Activated CD8-positive, alpha-beta T cell treated with anti-CD3 and anti-CD28 coated beads, Interleukin-2, amount 10 ng/mL, durations not matched to agents 7 days and 5 days (primary cell): ENCODE measurements around the gene GRIA1. TPM values are rescaled to one million over a fixed set of nuclear protein-coding genes. Genes with fewer than 3 reads are reported as not detected.

ENCODE experiments used
- ATAC-seq: fragments of 150-1000 bp; cut with Tn5 transposase; one replicate; pipeline ENCODE4 v1.10.0; 2021; ENCODE audit warnings: moderate library complexity
- CTCF ChIA-PET: fragments of 350-600 bp; sonication (Branson Sonifier 250); formaldehyde crosslinking; loops from one replicate; lab custom pipeline; 2021; ENCODE audit warnings: antibody characterized with exemption; lab: Charles Lee
- POLR2A ChIA-PET: fragments of 350-600 bp; sonication (Branson Sonifier 250); formaldehyde crosslinking; loops from one replicate; lab custom pipeline; 2021; ENCODE audit warnings: antibody characterized with exemption; lab: Charles Lee
- DNase-seq: peaks from one replicate; pipeline ENCODE4 v3.0.0-alpha.2; 2020
- H3K27ac Mint-ChIP-seq: one replicate; pipeline ENCODE4 v1.8.0; 2021; ENCODE audit warnings: mild to moderate bottlenecking, mixed read lengths
- H3K27me3 Mint-ChIP-seq: one replicate; pipeline ENCODE4 v1.8.0; 2021; ENCODE audit warnings: low read depth, mixed read lengths
- H3K36me3 Mint-ChIP-seq: one replicate; pipeline ENCODE4 v1.8.0; 2021; ENCODE audit warnings: low read depth, mixed read lengths
- H3K4me1 Mint-ChIP-seq: one replicate; pipeline ENCODE4 v1.8.0; 2021; ENCODE audit warnings: low read depth, mixed read lengths
- H3K4me3 Mint-ChIP-seq: one replicate; pipeline ENCODE4 v1.8.0; 2021; ENCODE audit warnings: mild to moderate bottlenecking, mixed read lengths
- H3K9me3 Mint-ChIP-seq: one replicate; pipeline ENCODE4 v1.8.0; 2022; ENCODE audit warnings: mixed read lengths; ENCODE audit not compliant: insufficient read depth
- total RNA-seq, 2 experiments: library from RNA; stranded (reverse); gene quantifications; one replicate each; pipeline ENCODE4 v1.2.3, GENCODE V29; 2021

GRIA1 gene
- total RNA-seq, 2 experiments from 2014 or later = not detected

DNA sequence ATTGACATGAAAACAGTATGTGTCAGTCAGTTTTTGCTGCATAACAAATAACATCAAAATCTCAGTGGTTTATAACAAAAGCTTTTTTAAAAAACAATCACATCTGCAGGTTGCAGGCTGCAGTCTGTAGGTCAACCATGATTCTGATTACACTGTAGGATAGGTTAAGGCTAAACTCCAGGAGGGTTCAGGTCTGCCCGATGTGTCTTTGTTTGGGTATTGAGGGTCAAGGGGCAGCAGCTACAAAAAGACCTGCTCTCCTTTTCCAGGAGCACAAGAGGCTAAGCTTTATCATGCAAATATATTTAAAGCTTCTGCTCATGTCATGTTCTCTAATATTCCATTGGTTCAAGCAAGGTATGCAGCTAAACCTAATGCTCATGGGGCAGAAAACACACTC lies 18.2 kb downstream of the GRIA1 start:
- Mint-ChIP-seq H3K4me1 (no peaks in the 10 kb centered on the region), H3K9me3 (no peaks in the 10 kb centered on the region), H3K4me3 (no peak overlapping the region), H3K27ac (no peak overlapping the region), H3K36me3 (no peaks in the 10 kb centered on the region), H3K27me3 (peaks cover 2% of the 10 kb centered on the region)
- no peak for DNase-seq
- ATAC-seq = no peak
- POLR2A ChIA-PET = no interaction called here
- CTCF ChIA-PET = no interaction called here

DNA sequence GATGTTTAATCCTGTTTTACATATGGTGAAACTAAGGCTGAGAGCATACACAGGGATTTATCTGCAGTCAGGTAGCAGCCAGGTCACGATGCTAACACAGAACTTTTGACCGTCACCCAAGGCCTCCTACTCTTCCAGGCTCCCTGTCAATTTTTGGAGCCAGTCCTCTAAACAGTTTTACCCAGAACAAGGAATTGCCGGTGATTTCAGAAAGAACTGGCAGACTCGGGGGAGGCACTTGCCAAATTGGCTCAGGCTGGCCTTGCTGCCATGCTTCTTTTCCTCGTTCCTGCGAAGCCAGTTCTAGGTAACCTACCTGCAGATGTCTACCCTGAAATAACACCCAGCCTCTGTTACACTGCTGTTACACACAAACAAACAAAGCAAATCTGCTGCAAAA lies 21.2 kb downstream of the GRIA1 start:
- Mint-ChIP-seq H3K36me3 (no peaks in the 10 kb centered on the region), H3K4me1 (no peaks in the 10 kb centered on the region), H3K27me3 (peaks cover 2% of the 10 kb centered on the region), H3K4me3 (no peak overlapping the region), H3K27ac (no peak overlapping the region), H3K9me3 (no peaks in the 10 kb centered on the region)
- DNase-seq (no peak), ATAC-seq (no peak)
- POLR2A ChIA-PET = no interaction called here
- CTCF ChIA-PET = no interaction called here

DNA sequence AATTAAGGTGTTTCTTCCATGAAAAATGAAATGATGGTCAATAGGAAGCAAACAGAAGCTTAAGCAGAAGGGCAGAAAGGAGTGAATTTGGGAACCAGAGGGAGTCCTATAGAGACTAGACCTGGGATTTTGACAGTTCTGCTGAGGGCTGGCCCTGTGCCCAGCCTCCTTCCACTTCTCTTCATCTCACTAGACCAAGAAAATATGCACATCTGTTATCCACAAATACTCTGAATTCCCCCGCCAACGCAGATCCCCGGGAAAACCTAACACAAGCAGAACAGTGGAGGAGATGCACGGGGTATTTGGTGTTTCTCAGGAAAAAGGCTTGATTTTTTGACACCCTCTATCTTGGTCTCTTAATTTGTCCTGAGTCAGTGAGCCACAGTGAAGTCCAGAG lies 22.7 kb downstream of the GRIA1 start:
- no peaks in the 10 kb centered on the region for H3K27me3 Mint-ChIP-seq
- ChIA-PET CTCF (no interaction called here), POLR2A (no interaction called here)
- H3K9me3 Mint-ChIP-seq = no peaks in the 10 kb centered on the region
- no peaks in the 10 kb centered on the region for H3K4me1 Mint-ChIP-seq
- no peaks in the 10 kb centered on the region for H3K36me3 Mint-ChIP-seq
- no peak overlapping the region for H3K4me3 Mint-ChIP-seq
- no peak overlapping the region for H3K27ac Mint-ChIP-seq
- no peak for ATAC-seq
- DNase-seq = no peak

DNA sequence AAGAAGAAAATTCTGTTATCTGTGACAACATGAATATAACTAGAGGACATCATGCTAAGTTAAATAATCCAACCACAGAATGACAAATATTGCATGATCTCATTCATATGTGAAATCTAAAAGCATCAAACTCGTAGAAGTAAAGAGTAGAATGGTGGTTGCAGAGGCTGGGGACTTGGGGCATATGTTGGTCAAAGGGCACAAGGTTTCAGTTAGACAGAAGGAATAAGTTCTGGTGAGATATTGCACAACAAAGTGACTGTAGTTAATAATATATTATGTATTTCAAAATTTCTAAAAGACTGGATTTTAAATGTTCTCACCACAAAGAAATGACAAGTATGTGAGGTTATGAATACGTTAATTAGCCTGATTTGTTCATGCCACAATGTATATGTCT lies 24.8 kb downstream of the GRIA1 start:
- ChIA-PET CTCF (no interaction called here), POLR2A (no interaction called here)
- no peak for ATAC-seq
- Mint-ChIP-seq H3K9me3 (no peaks in the 10 kb centered on the region), H3K36me3 (no peaks in the 10 kb centered on the region), H3K4me3 (no peak overlapping the region), H3K27me3 (no peaks in the 10 kb centered on the region), H3K4me1 (no peaks in the 10 kb centered on the region), H3K27ac (no peak overlapping the region)
- no peak for DNase-seq

DNA sequence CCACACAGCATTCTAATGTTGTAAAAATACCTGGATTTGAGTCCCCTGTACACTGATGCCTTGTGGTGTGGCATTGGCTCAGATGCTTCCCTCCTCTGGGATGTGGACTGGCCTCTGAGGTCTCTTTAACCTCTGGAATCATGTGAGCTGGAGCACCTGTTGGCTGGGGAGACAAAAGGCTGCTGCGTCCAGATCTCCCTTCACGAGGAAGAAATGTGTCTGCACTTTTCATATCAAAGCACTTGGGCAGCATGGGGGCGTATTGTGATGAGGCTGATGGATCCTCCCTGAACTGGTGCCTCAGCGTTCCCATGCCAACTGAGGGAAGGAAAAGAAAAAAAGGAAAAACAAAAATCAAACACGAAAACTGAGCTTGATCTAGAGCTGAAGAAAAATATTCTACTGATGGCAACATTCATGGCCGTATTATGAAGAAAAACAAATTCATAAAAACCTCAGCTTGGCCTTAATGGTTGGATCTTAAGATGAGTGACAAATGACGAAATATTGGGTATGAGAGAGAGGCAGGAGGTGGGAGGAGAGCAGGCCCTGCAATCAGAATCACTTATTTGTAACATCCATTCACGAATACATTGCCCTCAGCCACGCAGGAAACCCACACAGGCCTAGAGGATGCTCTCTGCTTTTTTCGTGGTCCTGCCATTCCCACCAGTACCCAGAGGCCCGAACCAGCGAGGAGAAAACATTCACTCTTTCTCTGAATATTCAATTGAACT lies 26.2 kb downstream of the GRIA1 start:
- ChIA-PET CTCF (no interaction called here), POLR2A (no interaction called here)
- Mint-ChIP-seq H3K36me3 (no peaks in the 10 kb centered on the region), H3K27ac (no peak overlapping the region), H3K4me1 (no peaks in the 10 kb centered on the region), H3K9me3 (no peaks in the 10 kb centered on the region), H3K4me3 (no peak overlapping the region), H3K27me3 (no peaks in the 10 kb centered on the region)
- no peak for ATAC-seq
- no peak for DNase-seq

DNA sequence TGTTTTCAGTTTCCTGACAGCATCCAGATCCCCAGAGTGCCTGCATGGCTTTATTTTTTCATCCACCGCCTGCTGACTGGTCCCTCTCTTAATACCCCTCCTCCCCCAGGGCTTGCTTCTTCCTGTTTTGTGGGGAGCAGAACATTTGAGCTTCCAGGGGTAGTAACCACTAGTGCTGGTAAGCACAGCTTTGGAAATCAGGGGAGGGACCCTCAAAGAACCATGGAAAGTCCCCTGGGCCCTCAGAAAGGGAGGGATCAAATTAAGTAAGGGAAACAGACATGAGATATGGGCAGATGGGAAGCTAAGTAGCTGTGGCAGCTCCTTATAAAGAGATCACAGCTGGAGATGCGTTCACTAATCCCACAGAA lies 26.8 kb downstream of the GRIA1 start:
- H3K27ac Mint-ChIP-seq = no peak overlapping the region
- no peaks in the 10 kb centered on the region for H3K9me3 Mint-ChIP-seq
- no peaks in the 10 kb centered on the region for H3K36me3 Mint-ChIP-seq
- H3K27me3 Mint-ChIP-seq = no peaks in the 10 kb centered on the region
- ChIA-PET CTCF (no interaction called here), POLR2A (no interaction called here)
- H3K4me1 Mint-ChIP-seq = no peaks in the 10 kb centered on the region
- DNase-seq = no peak
- no peak for ATAC-seq
- H3K4me3 Mint-ChIP-seq = no peak overlapping the region

DNA sequence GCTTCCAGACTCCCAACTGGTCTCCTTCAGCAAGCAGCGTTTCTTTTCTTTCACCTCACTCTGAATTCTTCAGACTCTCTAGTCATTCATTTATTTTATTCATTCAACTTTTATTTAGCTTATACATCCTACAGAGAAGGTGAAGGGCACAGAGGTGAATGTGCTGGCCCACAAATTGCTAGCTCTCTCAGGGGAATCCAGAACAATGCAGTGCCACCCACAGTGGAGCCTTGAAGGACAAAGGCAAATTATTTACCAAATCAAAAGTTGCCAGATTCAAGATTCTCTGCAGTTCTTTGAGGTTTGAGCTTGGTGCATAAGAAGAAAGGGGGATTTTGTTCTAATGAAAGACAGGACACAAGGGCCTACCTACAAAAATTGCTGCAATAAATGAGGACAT lies 29.7 kb downstream of the GRIA1 start:
- CTCF ChIA-PET = interaction anchor here (0.5 kb wide), 1 partner anchor 1054 kb away, joined by 4 read pairs; no protein-coding TSS in a partner anchor

DNA sequence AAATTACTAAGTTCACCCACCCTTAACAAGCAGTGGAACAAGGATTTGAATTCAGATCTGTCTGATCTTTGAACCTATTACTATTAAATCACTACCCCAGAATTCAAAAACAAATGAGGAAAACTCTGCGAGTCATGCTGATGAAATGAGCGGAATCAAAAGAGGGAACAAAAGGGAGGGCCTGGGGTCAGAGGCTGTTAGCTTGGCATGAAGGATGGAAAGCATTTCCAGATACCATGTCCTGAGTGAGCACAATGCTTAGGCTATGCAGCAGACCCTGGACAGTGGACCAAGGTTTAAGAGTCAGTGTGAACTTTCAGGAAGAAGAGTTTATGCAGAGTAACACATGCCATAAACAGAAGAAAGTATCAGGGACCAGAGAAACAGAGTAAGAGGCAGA lies 30.5 kb downstream of the GRIA1 start:
- no peaks in the 10 kb centered on the region for H3K36me3 Mint-ChIP-seq
- DNase-seq = no peak
- H3K9me3 Mint-ChIP-seq = no peaks in the 10 kb centered on the region
- CTCF ChIA-PET = no interaction called here
- no peaks in the 10 kb centered on the region for H3K4me1 Mint-ChIP-seq
- no peaks in the 10 kb centered on the region for H3K27me3 Mint-ChIP-seq
- ATAC-seq = no peak
- POLR2A ChIA-PET = no interaction called here
- H3K27ac Mint-ChIP-seq = no peak overlapping the region
- no peak overlapping the region for H3K4me3 Mint-ChIP-seq

More for the DNA sequence above, 29.7 kb downstream of the GRIA1 start:
- H3K4me1 Mint-ChIP-seq = no peaks in the 10 kb centered on the region
- H3K9me3 Mint-ChIP-seq = no peaks in the 10 kb centered on the region
- H3K27me3 Mint-ChIP-seq = no peaks in the 10 kb centered on the region
- no peaks in the 10 kb centered on the region for H3K36me3 Mint-ChIP-seq
- H3K4me3 Mint-ChIP-seq = no peak overlapping the region
- no peak for DNase-seq
- H3K27ac Mint-ChIP-seq = no peak overlapping the region
- ATAC-seq = no peak
- POLR2A ChIA-PET = no interaction called here

DNA sequence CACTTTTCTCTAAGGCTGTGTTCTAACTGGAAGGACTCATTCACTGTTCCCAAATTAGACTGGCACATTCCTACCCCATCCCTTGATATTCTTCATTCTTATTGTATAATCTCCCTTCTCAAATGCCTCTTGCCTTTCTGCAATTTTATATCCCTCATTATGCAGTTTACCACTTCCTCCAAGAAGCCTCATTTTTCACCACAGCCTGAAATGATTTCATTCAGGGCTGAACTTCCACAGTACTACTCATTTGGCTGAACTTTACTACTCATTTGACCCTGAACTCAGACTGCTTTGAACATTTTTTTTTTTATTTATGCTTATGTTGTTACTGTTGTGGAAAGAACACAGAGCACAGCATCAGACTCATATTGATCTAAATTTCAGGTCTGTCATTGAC lies 32.7 kb downstream of the GRIA1 start:
- Mint-ChIP-seq H3K27me3 (no peaks in the 10 kb centered on the region), H3K4me1 (no peaks in the 10 kb centered on the region), H3K27ac (no peak overlapping the region), H3K36me3 (no peaks in the 10 kb centered on the region), H3K9me3 (no peaks in the 10 kb centered on the region), H3K4me3 (no peak overlapping the region)
- DNase-seq (no peak), ATAC-seq (no peak)
- POLR2A ChIA-PET = interaction anchor here (0.6 kb wide), 1 partner anchor 208 kb away, joined by 3 read pairs; no protein-coding TSS in a partner anchor
- CTCF ChIA-PET = no interaction called here

DNA sequence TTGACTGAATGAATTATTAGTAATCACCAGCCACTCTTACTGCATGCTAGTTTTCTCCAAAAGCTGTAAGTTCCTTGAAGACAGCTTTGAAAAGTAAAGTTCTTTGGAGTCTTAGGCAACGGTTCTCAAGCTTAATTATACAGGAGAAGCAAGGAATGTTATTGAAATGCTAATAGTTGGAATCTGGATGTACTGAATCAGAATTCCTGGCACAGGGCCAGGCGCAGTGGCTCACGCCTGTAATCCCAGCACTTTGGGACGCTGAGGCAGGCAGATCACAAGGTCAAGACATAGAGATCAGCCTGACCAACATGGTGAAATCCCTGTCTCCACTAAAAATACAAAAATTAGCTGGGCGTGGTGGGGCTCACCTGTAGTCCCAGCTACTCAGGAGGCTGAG lies 33.4 kb downstream of the GRIA1 start:
- ChIA-PET CTCF (no interaction called here), POLR2A (interaction anchor here (0.6 kb wide), 1 partner anchor 207 kb away, joined by 3 read pairs; no protein-coding TSS in a partner anchor)
- no peak overlapping the region for H3K27ac Mint-ChIP-seq
- no peaks in the 10 kb centered on the region for H3K36me3 Mint-ChIP-seq
- ATAC-seq (no peak), DNase-seq (no peak)
- H3K27me3 Mint-ChIP-seq = no peaks in the 10 kb centered on the region
- no peaks in the 10 kb centered on the region for H3K9me3 Mint-ChIP-seq
- no peak overlapping the region for H3K4me3 Mint-ChIP-seq
- no peaks in the 10 kb centered on the region for H3K4me1 Mint-ChIP-seq

DNA sequence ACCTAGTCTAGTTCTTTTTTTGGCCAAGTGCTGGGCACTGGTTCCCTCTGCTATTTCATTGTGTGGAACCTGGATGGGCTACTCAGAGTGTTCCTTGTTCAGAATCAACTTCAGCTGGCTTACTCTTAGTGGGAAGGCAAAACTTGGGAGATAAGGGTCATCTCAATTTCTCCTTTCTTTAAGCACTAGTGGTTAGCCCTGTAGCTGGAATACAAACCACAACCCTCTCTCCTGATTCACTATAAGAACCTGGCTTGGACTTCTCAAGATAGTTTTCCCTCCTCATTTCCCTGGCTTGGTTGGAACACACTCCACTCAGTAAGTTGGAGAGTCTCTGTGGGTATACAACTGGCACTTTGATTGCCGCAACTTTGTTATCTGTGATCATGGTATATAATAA lies 35.1 kb downstream of the GRIA1 start:
- no peaks in the 10 kb centered on the region for H3K27me3 Mint-ChIP-seq
- no peak overlapping the region for H3K27ac Mint-ChIP-seq
- ChIA-PET CTCF (no interaction called here), POLR2A (no interaction called here)
- no peaks in the 10 kb centered on the region for H3K4me1 Mint-ChIP-seq
- H3K36me3 Mint-ChIP-seq = no peaks in the 10 kb centered on the region
- no peaks in the 10 kb centered on the region for H3K9me3 Mint-ChIP-seq
- DNase-seq = no peak
- ATAC-seq = no peak
- no peak overlapping the region for H3K4me3 Mint-ChIP-seq

DNA sequence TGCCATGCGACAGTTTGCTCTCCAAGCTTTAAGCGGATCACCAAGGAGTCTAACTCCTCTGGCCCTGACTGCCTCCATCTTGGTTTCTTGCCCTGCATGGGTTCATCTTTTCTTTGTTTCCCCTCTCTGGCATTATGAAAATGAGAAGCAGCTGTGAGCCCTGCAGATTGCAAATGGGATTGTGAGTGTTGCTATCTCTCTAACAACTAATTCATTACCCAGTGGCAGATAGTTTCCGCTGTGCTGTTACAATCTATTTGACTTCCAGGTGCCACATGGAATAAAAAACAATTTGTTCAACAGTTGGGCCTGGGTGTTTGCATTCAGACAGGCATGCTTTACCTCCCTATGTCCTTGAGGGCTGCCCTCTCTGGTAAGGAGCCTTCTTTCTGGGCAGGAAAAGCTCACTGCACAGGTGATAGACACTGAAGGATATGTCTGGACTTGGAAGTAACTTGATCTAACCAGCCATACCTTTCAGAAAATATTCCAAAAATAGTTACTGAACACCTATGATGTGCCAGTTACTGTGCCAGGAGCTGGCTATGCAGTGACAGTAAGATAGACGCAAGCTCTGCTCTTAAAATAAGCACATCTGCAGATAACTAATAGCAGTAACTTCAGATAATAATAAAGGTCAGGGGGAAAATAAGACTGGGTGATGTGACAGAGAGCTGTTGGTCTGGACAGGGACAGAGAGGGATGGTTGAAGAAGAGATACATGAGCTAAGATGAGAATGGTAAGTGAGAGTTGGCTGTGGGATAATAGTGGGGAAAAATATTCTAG lies 40.1 kb downstream of the GRIA1 start:
- ChIA-PET CTCF (no interaction called here), POLR2A (no interaction called here)
- Mint-ChIP-seq H3K27ac (no peak overlapping the region), H3K9me3 (no peaks in the 10 kb centered on the region), H3K4me1 (no peaks in the 10 kb centered on the region), H3K27me3 (no peaks in the 10 kb centered on the region), H3K36me3 (no peaks in the 10 kb centered on the region), H3K4me3 (no peak overlapping the region)
- DNase-seq = no peak
- no peak for ATAC-seq
